Measurements from ENCODE around the gene PHOSPHO1. TPM values are rescaled to one million over a fixed set of nuclear protein-coding genes. Genes with fewer than 3 reads are reported as not detected.
"Not testable (repeated sequence)": the region's sequence is repeated elsewhere in the genome, so short reads cannot be mapped to it uniquely, and the experiment has no call there.

Gene PHOSPHO1
- total RNA-seq, 2 donors from 2014 or later = 0.95 TPM; not detected in 1

DNA sequence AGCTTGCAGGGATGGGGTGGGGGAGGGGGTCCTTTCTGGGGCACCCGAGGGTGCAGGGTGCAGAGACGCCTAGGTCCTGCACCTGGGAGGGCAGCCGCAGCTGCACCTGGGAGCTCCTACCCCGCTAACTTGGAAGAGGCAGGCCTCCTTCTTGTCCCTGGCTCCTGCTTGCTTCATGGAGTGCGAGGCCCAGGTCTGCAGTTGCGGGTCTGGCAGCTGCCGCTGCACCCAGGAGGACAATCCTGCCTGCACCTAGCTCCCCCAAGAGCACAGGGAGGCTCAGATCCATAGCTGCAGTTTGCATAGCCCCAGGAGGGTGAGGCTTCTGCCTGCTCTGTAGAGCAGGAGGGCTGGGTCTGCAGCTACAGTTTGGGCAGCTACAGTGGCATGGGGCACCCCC, 46.8 kb downstream of the PHOSPHO1 start:
- Histone ChIP-seq H3K27ac (no peak overlapping the region), H3K4me3 (no peak overlapping the region), H3K4me1 (ENCODE audit: control insufficient read depth in 1 of 2, low read depth in 2 of 2) (no peaks in the 10 kb centered on the region), H3K9me3 (no peaks in the 10 kb centered on the region), H3K36me3 (no peaks in the 10 kb centered on the region), H3K27me3 (replicated peaks; ENCODE audit: insufficient read depth) (no peaks in the 10 kb centered on the region)
- DNase-seq (ENCODE audit: low spot score) (no peak), ATAC-seq (ENCODE audit: insufficient number of reproducible peaks, low FRiP score, low read depth) (no peak)
- TF ChIP-seq, protein P1, sequence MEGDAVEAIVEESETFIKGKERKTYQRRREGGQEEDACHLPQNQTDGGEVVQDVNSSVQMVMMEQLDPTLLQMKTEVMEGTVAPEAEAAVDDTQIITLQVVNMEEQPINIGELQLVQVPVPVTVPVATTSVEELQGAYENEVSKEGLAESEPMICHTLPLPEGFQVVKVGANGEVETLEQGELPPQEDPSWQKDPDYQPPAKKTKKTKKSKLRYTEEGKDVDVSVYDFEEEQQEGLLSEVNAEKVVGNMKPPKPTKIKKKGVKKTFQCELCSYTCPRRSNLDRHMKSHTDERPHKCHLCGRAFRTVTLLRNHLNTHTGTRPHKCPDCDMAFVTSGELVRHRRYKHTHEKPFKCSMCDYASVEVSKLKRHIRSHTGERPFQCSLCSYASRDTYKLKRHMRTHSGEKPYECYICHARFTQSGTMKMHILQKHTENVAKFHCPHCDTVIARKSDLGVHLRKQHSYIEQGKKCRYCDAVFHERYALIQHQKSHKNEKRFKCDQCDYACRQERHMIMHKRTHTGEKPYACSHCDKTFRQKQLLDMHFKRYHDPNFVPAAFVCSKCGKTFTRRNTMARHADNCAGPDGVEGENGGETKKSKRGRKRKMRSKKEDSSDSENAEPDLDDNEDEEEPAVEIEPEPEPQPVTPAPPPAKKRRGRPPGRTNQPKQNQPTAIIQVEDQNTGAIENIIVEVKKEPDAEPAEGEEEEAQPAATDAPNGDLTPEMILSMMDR (IDR thresholded peaks at IDR 0.05) = no peak

DNA sequence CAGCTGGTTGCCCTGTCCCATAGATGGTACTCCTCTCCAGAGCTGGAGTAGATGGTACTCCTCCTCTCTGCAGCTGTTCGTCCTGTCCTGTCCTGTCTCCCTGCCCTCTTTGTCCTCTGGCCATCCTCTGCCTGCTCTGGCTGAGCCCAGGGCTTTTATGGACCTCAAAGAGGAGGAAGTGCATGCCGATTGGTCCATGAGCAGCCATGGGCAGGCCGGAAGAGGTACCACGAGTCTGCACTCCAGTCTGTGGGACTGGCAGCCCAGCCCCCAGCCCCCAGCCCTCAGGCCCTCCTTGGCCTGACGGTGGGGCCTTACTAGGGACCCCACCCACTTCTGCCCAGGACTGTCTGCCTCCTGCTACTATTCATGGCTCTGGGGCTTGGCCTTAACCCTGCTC, 47.2 kb downstream of the PHOSPHO1 start:
- H3K9me3 ChIP-seq = no peaks in the 10 kb centered on the region
- no peaks in the 10 kb centered on the region for H3K4me1 ChIP-seq (ENCODE audit: control insufficient read depth in 1 of 2, low read depth in 2 of 2)
- DNase-seq (ENCODE audit: low spot score) (no peak), ATAC-seq (ENCODE audit: insufficient number of reproducible peaks, low FRiP score, low read depth) (no peak)
- no peaks in the 10 kb centered on the region for H3K27me3 ChIP-seq (replicated peaks; ENCODE audit: insufficient read depth)
- TF ChIP-seq, protein P1 (IDR thresholded peaks at IDR 0.05) = no peak
- no peak overlapping the region for H3K4me3 ChIP-seq
- H3K36me3 ChIP-seq = no peaks in the 10 kb centered on the region
- H3K27ac ChIP-seq = no peak overlapping the region

DNA sequence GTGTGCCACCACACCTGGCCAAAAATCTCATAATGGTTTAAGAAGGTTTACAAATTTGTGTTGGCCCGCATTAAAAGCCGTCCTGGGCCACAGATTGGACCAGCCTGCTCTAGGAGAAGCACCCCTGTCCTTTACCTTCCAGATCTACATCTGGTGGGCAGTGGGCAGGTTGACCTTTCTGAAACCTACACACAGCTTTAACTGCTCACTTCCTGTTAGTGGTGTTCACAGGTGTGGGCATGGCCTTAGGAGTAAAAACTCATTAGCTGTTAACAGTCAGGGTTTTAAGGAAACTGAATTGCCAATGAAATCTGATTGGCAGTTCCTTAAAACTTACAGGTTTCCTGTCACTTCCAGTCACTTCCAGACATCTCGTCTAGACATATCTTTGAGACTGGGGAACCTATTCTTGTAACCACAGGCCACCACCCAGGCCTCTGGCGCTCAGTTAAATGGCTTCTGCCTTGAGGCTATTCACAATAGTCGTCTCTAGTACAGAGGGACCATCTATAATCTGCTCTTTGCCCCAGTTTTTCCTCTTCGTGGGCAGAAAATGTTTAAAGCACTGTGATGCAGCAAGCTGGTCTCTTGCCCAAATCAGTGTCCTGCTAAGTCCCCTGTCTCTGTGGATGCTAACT, 49.5 kb downstream of the PHOSPHO1 start:
- DNase-seq (ENCODE audit: low spot score) = no peak
- no peak overlapping the region for H3K4me3 ChIP-seq
- H3K4me1 ChIP-seq (ENCODE audit: control insufficient read depth in 1 of 2, low read depth in 2 of 2) = no peaks in the 10 kb centered on the region
- ATAC-seq (ENCODE audit: insufficient number of reproducible peaks, low FRiP score, low read depth) = no peak
- peaks cover 7% of the 10 kb centered on the region for H3K9me3 ChIP-seq
- H3K27me3 ChIP-seq (replicated peaks; ENCODE audit: insufficient read depth) = no peaks in the 10 kb centered on the region
- TF ChIP-seq, protein P1 (IDR thresholded peaks at IDR 0.05) = no peak
- no peaks in the 10 kb centered on the region for H3K36me3 ChIP-seq
- no peak overlapping the region for H3K27ac ChIP-seq

DNA sequence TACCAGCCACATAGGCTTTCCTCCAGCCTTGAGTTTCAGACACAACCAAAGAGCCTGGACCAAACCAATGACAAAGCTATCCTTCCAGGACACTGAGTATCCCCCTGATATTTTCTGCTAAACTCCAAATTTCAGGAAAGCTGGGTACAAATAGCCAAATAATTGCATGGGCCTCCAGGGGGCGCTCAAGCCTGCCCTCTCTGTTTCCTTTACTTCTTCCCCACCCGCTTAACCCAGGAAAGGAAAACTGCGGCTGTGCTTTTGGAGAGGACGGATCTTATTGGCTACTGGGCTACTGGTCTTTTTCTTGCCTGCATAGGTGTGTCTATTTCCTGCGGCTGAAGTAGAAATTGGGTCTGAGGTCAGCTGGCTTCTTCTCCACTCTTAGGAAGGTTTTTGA, 50.3 kb downstream of the PHOSPHO1 start:
- TF ChIP-seq, protein P1 (IDR thresholded peaks at IDR 0.05) = peak; percentile 61
- no peak for ATAC-seq (ENCODE audit: insufficient number of reproducible peaks, low FRiP score, low read depth)
- Histone ChIP-seq H3K27ac (no peak overlapping the region), H3K36me3 (no peaks in the 10 kb centered on the region), H3K4me3 (no peak overlapping the region), H3K27me3 (replicated peaks; ENCODE audit: insufficient read depth) (no peaks in the 10 kb centered on the region), H3K9me3 (peaks cover 15% of the 10 kb centered on the region), H3K4me1 (ENCODE audit: control insufficient read depth in 1 of 2, low read depth in 2 of 2) (no peaks in the 10 kb centered on the region)
- DNase-seq (ENCODE audit: low spot score) = no peak

DNA sequence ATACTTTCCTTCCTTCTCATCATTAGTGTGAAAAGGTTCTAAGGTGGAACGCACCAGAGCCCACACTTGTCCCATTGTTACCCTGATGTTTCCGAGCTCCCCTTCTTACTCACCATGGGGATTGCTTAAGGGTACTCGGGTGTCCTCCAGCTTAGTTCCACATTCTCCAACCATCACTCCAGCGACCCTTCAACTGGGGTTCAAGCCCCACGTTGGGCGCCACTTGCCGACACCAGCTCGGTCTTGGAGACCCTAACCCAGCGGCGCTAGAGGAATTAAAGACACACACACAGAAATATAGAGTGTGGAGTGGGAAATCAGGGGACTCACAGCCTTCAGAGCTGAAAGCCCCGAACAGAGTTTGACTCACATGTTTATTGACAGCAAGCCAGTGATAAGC, 54.6 kb downstream of the PHOSPHO1 start:
- ATAC-seq (ENCODE audit: insufficient number of reproducible peaks, low FRiP score, low read depth); H3K36me3 ChIP-seq; H3K4me1 ChIP-seq (ENCODE audit: control insufficient read depth in 1 of 2, low read depth in 2 of 2); H3K27me3 ChIP-seq (replicated peaks; ENCODE audit: insufficient read depth); H3K4me3 ChIP-seq; H3K27ac ChIP-seq; DNase-seq (ENCODE audit: low spot score): not testable (repeated sequence)
- peaks cover 22% of the 10 kb centered on the region for H3K9me3 ChIP-seq

Other genes with a start within 250 kb of the PHOSPHO1 start
- gene IGF2BP1, start 233.4 kb downstream of the PHOSPHO1 start, total RNA-seq = under 1 TPM in 1 of 2 donors, not detected in 1; 0.07 TPM
- gene B4GALNT2, start 98.0 kb downstream of the PHOSPHO1 start, total RNA-seq = not detected
- gene GNGT2, start 20.2 kb downstream of the PHOSPHO1 start, total RNA-seq = 1 to 10 TPM in 1 of 2 donors, not detected in 1; 3.1 TPM
- 10 to 100 TPM in 1 of 2 donors, 1 to 10 TPM in 1; 8.9 to 10.8 TPM for gene ABI3, start 20.1 kb downstream of the PHOSPHO1 start, total RNA-seq
- gene ZNF652, start 131.5 kb upstream of the PHOSPHO1 start, total RNA-seq = 10 to 100 TPM; 36.1 to 40.0 TPM
- 10 to 100 TPM; 34.4 to 55.6 TPM for gene PHB1, start 184.1 kb upstream of the PHOSPHO1 start, total RNA-seq